Kidney (tissue), 14 donors: Measurements from ENCODE around the gene MAP7. TPM values are rescaled to one million over a fixed set of nuclear protein-coding genes. Genes with fewer than 3 reads are reported as not detected.
A peak's percentile ranks its signal among the peaks of the same experiment; 100 is the strongest.

Experiments used
- DNase-seq, 5 donors: peaks; one replicate each; pipeline ENCODE4 v3.0.0-alpha.2; 2013 to 2020
- FAIRE-seq: peaks from 2 replicates; lab custom pipeline; 2012; peaks lifted over from hg19 to GRCh38; lab: Jason Lieb, UNC
- H3K27ac ChIP-seq, 2 donors: one replicate each; pipeline ENCODE4 v1.7.0; 2013; ENCODE audit warnings: low read depth in 2 of 2, low read length in 2 of 2, inconsistent platforms in 1 of 2
- H3K27me3 ChIP-seq: one replicate; pipeline ENCODE4 v1.7.1; 2013; ENCODE audit warnings: low read length, inconsistent platforms; ENCODE audit not compliant: control insufficient read depth, insufficient read depth
- H3K36me3 ChIP-seq, 3 donors: one replicate each; pipeline versions ENCODE4 v1.7.0 to v1.7.1; 2013; ENCODE audit warnings: low read length in 3 of 3, control low read depth in 1 of 3, inconsistent platforms in 1 of 3; ENCODE audit not compliant: insufficient read depth in 3 of 3, control insufficient read depth in 2 of 3
- H3K4me1 ChIP-seq, 3 donors: one replicate each; pipeline versions ENCODE4 v1.7.0 to v1.7.1; 2013; ENCODE audit warnings: low read length in 3 of 3, inconsistent platforms in 1 of 3, low read depth in 1 of 3; ENCODE audit not compliant: control insufficient read depth in 2 of 3, insufficient read depth in 2 of 3
- H3K4me3 ChIP-seq, 3 donors: one replicate each; pipeline versions ENCODE4 v1.7.0 to v1.8.1; 2013; ENCODE audit warnings: low read length in 3 of 3, control low read depth in 1 of 3, inconsistent platforms in 1 of 3
- H3K9ac ChIP-seq, 3 donors: one replicate each; pipeline versions ENCODE4 v1.7.0 to v1.7.1; 2013; ENCODE audit warnings: low read length in 3 of 3, control low read depth in 1 of 3, inconsistent platforms in 1 of 3
- H3K9me3 ChIP-seq, 3 donors: one replicate each; pipeline versions ENCODE4 v1.7.0 to v1.7.1; 2013; ENCODE audit warnings: low read length in 3 of 3, control low read depth in 1 of 3, inconsistent platforms in 1 of 3; ENCODE audit not compliant: control insufficient read depth in 2 of 3, insufficient read depth in 1 of 3
- intact Hi-C: fragments of 100-400 bp; cut with DNase I; formaldehyde crosslinking; loops from one replicate; pipeline ENCODE4 v1.11.1; 2022
- polyA plus RNA-seq: library from polyadenylated mRNA; stranded (reverse); fragments of 350-450 nt; fragmentation: Illumina TruSeq; extraction: RNeasy Lipid Tissue Mini Kit (QIAGEN cat#74804); gene quantifications from one replicate; pipeline ENCODE4 v1.2.3, GENCODE V29; 2014; ENCODE audit warnings: low read depth, low replicate concordance; ENCODE audit not compliant: insufficient read depth
- total RNA-seq: library from RNA; stranded (reverse); fragmentation: NEBNext Ultra II Directional; extraction: Animal tissue kit (Norgen Biotek cat#: 25700); gene quantifications from one replicate; pipeline ENCODE4 v1.2.1, GENCODE V29; 2021
- TF ChIP-seq, protein P1 (sequence below): IDR thresholded peaks from 3 replicates; pipeline ENCODE4 v1.5.1; 2012; ENCODE audit warnings: mild to moderate bottlenecking, moderate library complexity, borderline replicate concordance; ENCODE audit not compliant: insufficient read depth; ENCODE audit errors: extremely low read depth
- donor health status: control.
- donor health status: control.
- donor health status: control.
- donor health status: control.
- donor health status: control.
- donor health status: DM: yes; HTN: yes; CAD: no.
- donor health status: Normal renal cell carcinoma (clear cell type).

The MAP7 gene
- total and polyA plus RNA-seq, 2 donors from 2014 or later, result 16.0 to 40.0 TPM

DNA sequence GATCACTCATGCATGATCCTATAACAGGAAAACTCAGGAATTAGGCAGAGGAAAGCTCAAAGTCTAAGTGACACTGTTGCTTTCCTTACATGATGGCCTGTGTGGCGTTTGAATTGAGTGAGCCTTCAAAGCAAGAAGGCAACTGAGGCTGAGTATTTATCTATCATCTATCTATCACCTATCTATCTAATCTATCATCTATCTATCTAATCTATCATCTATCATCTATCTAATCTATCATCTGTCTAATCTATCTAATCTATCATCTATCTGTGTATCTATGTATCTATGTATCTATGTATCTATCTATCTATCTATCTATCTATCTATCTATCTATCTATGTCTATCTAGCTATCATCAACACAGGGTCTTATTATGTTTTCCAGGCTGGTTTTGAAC lies 218.8 kb downstream of the MAP7 start:
- H3K4me3 ChIP-seq, result no peak overlapping the region
- H3K36me3 ChIP-seq, result no peaks in the 10 kb centered on the region
- FAIRE-seq (no peak), DNase-seq (no peak)
- TF ChIP-seq, protein P1, sequence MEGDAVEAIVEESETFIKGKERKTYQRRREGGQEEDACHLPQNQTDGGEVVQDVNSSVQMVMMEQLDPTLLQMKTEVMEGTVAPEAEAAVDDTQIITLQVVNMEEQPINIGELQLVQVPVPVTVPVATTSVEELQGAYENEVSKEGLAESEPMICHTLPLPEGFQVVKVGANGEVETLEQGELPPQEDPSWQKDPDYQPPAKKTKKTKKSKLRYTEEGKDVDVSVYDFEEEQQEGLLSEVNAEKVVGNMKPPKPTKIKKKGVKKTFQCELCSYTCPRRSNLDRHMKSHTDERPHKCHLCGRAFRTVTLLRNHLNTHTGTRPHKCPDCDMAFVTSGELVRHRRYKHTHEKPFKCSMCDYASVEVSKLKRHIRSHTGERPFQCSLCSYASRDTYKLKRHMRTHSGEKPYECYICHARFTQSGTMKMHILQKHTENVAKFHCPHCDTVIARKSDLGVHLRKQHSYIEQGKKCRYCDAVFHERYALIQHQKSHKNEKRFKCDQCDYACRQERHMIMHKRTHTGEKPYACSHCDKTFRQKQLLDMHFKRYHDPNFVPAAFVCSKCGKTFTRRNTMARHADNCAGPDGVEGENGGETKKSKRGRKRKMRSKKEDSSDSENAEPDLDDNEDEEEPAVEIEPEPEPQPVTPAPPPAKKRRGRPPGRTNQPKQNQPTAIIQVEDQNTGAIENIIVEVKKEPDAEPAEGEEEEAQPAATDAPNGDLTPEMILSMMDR, result no peak
- H3K9me3 ChIP-seq, result no peaks in the 10 kb centered on the region
- intact Hi-C loops, result no loop called here
- H3K9ac ChIP-seq, result no peak overlapping the region
- peaks cover 0 to 5% (median 1%) of the 10 kb centered on the region in 3 donors for H3K4me1 ChIP-seq
- H3K27me3 ChIP-seq, result no peaks in the 10 kb centered on the region
- H3K27ac ChIP-seq, result no peak overlapping the region

DNA sequence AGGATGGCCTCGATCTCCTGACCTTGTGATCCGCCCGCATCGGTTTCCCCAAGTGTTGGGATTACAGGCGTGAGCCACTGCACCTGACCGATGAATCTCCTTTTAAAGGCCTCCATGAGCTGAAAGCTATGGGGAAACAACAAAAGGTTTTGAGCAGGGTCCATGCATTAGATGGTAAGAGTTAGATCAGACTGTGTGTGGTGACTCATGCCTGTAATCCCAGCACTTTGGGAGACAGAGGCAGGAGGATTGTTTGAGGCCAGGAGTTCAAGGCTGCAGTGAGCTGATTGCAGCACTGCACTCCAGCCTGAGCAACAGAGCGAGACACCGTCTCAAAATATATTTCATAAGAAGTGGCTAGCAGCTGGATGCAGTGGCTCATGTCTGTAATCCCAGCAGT lies 219.6 kb downstream of the MAP7 start:
- H3K27me3 ChIP-seq, result no peaks in the 10 kb centered on the region
- intact Hi-C loops, result no loop called here
- H3K4me3 ChIP-seq, result no peak overlapping the region
- peaks cover 0 to 7% (median 5%) of the 10 kb centered on the region in 3 donors for H3K4me1 ChIP-seq
- no peak overlapping the region for H3K27ac ChIP-seq
- FAIRE-seq (no peak), DNase-seq (no peak)
- H3K36me3 ChIP-seq, result no peaks in the 10 kb centered on the region
- no peaks in the 10 kb centered on the region for H3K9me3 ChIP-seq
- H3K9ac ChIP-seq, result no peak overlapping the region
- TF ChIP-seq, protein P1, result no peak

DNA sequence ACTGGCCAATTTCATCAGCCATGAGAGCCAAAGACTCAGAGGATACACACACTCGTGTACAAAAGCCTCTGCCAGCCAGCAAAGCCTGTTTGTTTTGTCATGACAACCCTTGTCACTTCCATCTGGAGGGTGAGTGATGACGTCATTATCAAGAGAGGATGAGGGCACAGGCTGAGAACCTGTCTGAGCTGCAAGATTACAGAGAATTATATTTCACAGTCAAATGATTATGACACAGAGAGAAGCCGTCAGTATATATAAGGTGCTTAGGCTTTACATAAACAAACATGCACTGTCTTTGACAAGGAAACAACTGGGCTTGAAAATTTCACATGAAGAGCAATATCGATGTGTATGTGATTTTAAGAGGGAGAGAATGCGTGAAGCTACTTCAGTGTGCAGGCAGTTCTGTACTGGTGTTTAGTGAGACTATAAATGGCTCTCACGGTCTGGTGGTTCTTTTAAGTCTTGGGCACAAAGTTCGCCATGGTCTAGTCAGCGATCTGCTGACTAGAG lies 224.1 kb downstream of the MAP7 start:
- intact Hi-C loops, result no loop called here
- Histone ChIP-seq H3K27ac (no peak overlapping the region), H3K36me3 (no peaks in the 10 kb centered on the region), H3K4me1 (peaks cover 0 to 7% (median 2%) of the 10 kb centered on the region in 3 donors), H3K9ac (no peak overlapping the region), H3K4me3 (no peak overlapping the region), H3K27me3 (no peaks in the 10 kb centered on the region), H3K9me3 (no peaks in the 10 kb centered on the region)
- FAIRE-seq (no peak), DNase-seq (peak in 3 of 5 donors; percentile 27 to 73 (median 56))
- TF ChIP-seq, protein P1, result no peak
